ENCODE measurements around the gene GTPBP4. TPM values are rescaled to one million over a fixed set of nuclear protein-coding genes. Genes with fewer than 3 reads are reported as not detected.
"Not testable (repeated sequence)": the region's sequence is repeated elsewhere in the genome, so short reads cannot be mapped to it uniquely, and the experiment has no call there.

The GTPBP4 gene
- polyA plus RNA-seq, 6 donors from 2014 or later: 17.6 to 24.7 (median 22.0) TPM

DNA sequence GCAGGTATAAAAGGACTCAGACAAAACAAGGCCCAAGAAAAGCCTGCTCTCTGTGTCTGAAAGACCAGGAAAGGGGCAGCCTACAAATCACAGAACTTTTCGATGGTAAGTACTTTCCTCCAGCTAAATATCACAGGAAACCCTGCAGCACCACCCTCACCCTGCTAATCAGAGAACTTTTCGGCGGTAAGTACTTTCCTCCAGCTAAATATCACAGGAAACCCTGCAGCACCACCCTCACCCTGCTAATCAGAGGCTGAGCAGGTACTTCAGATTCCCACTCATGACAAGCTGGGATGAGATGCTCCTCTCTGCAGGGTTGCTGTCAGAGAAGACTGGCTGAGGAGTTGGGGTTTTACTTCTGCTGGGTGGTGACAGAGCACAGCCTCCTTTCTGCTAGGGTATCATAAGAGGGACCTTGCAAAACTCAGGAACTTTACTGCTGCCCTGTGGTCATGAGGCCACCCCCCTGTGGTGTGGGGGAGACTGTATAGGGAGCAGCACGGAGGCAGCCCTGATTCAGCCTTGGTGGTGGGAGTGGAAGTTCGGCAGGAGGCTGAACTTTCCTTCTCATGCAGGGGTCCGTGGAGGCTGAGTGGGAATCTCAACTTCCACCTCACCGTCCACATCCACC lies 75.1 kb downstream of the GTPBP4 start:
- H3K27ac Mint-ChIP-seq: peak overlapping the region in 4 of 6 donors; percentile 12 to 55 (median 28)

DNA sequence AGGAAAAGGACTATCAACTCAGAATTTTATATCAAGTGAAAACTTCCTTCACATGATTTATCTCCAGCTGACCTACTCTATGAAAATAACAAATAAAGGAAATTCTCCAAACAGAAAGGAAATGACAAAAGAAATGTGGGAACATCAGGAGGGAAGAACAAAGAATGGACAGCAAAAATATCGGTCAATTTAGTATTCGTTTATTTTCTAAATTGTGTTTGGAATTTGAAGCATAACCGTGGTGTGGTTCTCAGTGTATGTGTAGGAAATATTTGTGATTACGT lies 76.7 kb downstream of the GTPBP4 start:
- Mint-ChIP-seq H3K36me3 (no peaks in the 10 kb centered on the region), H3K9me3 (no peaks in the 10 kb centered on the region), H3K27ac (peak overlapping the region in 3 of 6 donors; percentile 23 to 57 (median 30)), H3K4me1 (peaks cover 36 to 47% (median 41%) of the 10 kb centered on the region in 3 donors), H3K27me3 (no peaks in the 10 kb centered on the region), H3K4me3 (peak overlapping the region in 1 of 8 donors; percentile 29)
- ATAC-seq (ENCODE audit: low read depth in 2 of 2): no peak
- no peak for DNase-seq

More for the DNA sequence above, 75.1 kb downstream of the GTPBP4 start:
- no peak for DNase-seq
- no peaks in the 10 kb centered on the region for H3K36me3 Mint-ChIP-seq
- no peak overlapping the region for H3K4me3 Mint-ChIP-seq
- ATAC-seq (ENCODE audit: low read depth in 2 of 2): no peak
- peaks cover 32 to 43% (median 43%) of the 10 kb centered on the region in 3 donors for H3K4me1 Mint-ChIP-seq
- no peaks in the 10 kb centered on the region for H3K27me3 Mint-ChIP-seq
- H3K9me3 Mint-ChIP-seq: no peaks in the 10 kb centered on the region

DNA sequence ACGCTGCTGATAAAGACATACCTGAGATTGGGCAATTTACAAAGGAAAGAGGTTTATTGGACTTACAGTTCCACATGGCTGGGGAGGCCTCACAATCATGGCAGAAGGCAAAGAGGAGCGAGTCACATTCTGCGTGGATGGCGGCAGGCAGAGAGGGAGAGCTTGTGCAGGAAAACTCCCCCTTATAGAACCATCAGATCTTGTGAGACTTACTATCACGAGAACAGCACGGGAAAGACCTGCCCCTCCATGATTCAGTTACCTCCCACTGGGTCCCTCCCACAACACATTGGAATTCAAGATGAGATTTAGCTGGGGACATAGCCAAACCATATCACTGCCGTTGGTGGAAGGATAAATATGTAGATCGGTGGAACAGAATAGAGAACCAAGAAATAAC lies 78.5 kb downstream of the GTPBP4 start:
- not testable (repeated sequence) for H3K27ac Mint-ChIP-seq; ATAC-seq (ENCODE audit: low read depth in 2 of 2); H3K9me3 Mint-ChIP-seq; DNase-seq; H3K27me3 Mint-ChIP-seq; H3K4me3 Mint-ChIP-seq; H3K36me3 Mint-ChIP-seq
- H3K4me1 Mint-ChIP-seq: peaks cover 23 to 39% (median 35%) of the 10 kb centered on the region in 3 donors

DNA sequence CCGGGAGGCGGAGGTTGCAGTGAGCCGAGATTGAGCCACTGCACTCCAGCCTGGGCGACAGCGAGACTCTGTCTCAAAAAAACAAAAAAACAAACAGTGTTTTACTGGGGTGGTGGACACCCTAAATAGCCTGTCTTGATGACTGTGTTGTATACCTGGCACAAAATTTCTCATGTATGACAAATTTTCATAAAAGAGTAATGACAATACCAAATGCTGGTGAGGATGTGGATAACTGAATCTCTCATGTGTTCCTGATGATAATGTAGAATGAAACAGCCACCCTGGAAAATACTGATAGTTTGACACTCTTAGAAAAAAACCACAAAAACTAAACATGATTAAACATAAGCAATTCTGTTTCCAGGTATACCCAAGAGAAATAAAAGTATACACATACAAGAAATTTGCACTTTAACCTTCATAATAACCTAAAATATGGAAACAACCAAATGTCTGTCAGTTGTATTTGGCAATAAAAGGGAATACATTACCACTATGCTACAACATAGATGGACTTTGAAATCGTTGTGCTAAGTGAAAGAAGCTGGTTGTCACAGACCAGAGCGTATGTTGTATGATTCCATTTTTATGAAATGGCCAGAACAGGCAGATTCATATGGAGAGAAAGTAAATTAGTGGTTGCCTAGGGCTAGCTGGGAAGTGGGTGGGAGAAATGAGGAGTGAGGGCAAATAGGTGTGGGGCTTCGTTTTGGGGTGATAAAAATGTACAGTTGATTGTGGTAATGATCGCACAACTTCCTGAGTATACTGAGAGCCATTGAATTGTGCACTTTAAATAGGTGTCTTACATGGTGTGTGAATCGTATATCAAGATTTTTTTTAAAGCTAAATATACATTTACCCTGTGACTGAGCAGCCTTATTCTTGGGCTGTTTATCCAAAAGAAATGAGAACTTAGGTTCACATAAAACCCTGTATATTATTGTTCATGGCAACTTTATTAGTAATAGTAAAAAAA lies 80.4 kb downstream of the GTPBP4 start:
- Mint-ChIP-seq H3K4me1 (peaks cover 12 to 35% (median 34%) of the 10 kb centered on the region in 3 donors), H3K27me3 (no peaks in the 10 kb centered on the region), H3K36me3 (no peaks in the 10 kb centered on the region), H3K9me3 (no peaks in the 10 kb centered on the region), H3K4me3 (no peak overlapping the region), H3K27ac (no peak overlapping the region)
- ATAC-seq (ENCODE audit: low read depth in 2 of 2) (no peak), DNase-seq (no peak)

Other genes starting within 250 kb of the GTPBP4 start
- 10 to 100 TPM; 19.3 to 42.8 (median 33.1) TPM for gene LARP4B, start 56.7 kb upstream of the GTPBP4 start, polyA plus RNA-seq (ENCODE audit: low read depth in 6 of 6)
- gene IDI2, start 37.4 kb downstream of the GTPBP4 start, polyA plus RNA-seq (ENCODE audit: low read depth in 6 of 6): not detected
- gene IDI1, start 60.7 kb downstream of the GTPBP4 start, polyA plus RNA-seq (ENCODE audit: low read depth in 6 of 6): 10 to 100 TPM; 71.1 to 82.0 (median 74.5) TPM
- gene WDR37, start 68.0 kb downstream of the GTPBP4 start, polyA plus RNA-seq (ENCODE audit: low read depth in 6 of 6): 10 to 100 TPM in 5 of 6 donors, 1 to 10 TPM in 1; 7.9 to 14.9 (median 11.5) TPM

Data from naive B cell (primary cell).